IMR-90 (cell line): ENCODE measurements around the gene AK6. TPM values are rescaled to one million over a fixed set of nuclear protein-coding genes. Genes with fewer than 3 reads are reported as not detected.

ENCODE experiments used
- ATAC-seq: fragments of 200-7000 bp; cut with Tn5 transposase; 2 replicates; pipeline ENCODE4 v1.9.1; 2020; ENCODE audit warnings: low read depth, mild to moderate bottlenecking, moderate library complexity
- Bru-seq: library from RNA; stranded (reverse); fragments of 400-500 nt; gene quantifications from one replicate; lab custom pipeline; 2021; lab: Mats Ljungman, UMichigan
- BruChase-seq, 2 experiments: library from RNA; stranded (reverse); fragments of 400-500 nt; gene quantifications; one replicate each; lab custom pipeline; 2021; lab: Mats Ljungman, UMichigan
- BruUV-seq: library from RNA; stranded (reverse); fragments of 400-500 nt; replicated peaks from 2 replicates; lab custom pipeline; 2021; lab: Mats Ljungman, UMichigan
- CTCF ChIA-PET: fragments of 300-600 bp; formaldehyde crosslinking; extraction: SDS; loops from one replicate; lab custom pipeline; 2021; ENCODE audit warnings: antibody characterized with exemption; lab: Yijun Ruan, JAX
- POLR2A ChIA-PET: fragments of 300-600 bp; sonication (Branson Sonifier 250); formaldehyde crosslinking; loops from one replicate; lab custom pipeline; 2022; ENCODE audit warnings: antibody characterized with exemption; ENCODE audit not compliant: unreplicated experiment; lab: Charles Lee
- DNase-seq: peaks from one replicate; pipeline ENCODE4 v3.0.0; 2013
- H2AFZ ChIP-seq: replicated peaks from 2 replicates; pipeline ENCODE3; 2013; ENCODE audit warnings: low read length, mild to moderate bottlenecking; ENCODE audit not compliant: poor library complexity
- H2AK5ac ChIP-seq: 2 replicates; pipeline ENCODE4 v1.6.1; 2013; ENCODE audit warnings: low read depth, low read length, inconsistent platforms
- H2AK9ac ChIP-seq: replicated peaks from 2 replicates; pipeline ENCODE3; 2013; ENCODE audit warnings: mild to moderate bottlenecking, low read depth, low read length, moderate library complexity; ENCODE audit not compliant: poor library complexity
- H2BK120ac ChIP-seq: 2 replicates; pipeline ENCODE4 v1.6.1; 2013; ENCODE audit warnings: low read depth, low read length, inconsistent platforms
- H2BK15ac ChIP-seq: 3 replicates; pipeline ENCODE4 v1.6.1; 2013; ENCODE audit warnings: low read depth, low read length, inconsistent platforms
- H2BK20ac ChIP-seq: 2 replicates; pipeline ENCODE4 v1.6.1; 2013; ENCODE audit warnings: low read depth, mild to moderate bottlenecking, inconsistent platforms, low read length, moderate library complexity
- H2BK5ac ChIP-seq: 2 replicates; pipeline ENCODE4 v1.6.1; 2013; ENCODE audit warnings: mild to moderate bottlenecking, low read depth, low read length, inconsistent platforms; ENCODE audit not compliant: poor library complexity, severe bottlenecking
- H3K14ac ChIP-seq: replicated peaks from 2 replicates; pipeline ENCODE4 v1.6.1; 2013; ENCODE audit warnings: low read depth, low read length, inconsistent platforms
- H3K18ac ChIP-seq: 2 replicates; pipeline ENCODE4 v1.6.1; 2013; ENCODE audit warnings: low read depth, low read length, control low read depth
- H3K23ac ChIP-seq: 2 replicates; pipeline ENCODE4 v1.6.1; 2013; ENCODE audit warnings: low read depth, low read length, inconsistent platforms
- H3K27ac ChIP-seq: 2 replicates; pipeline ENCODE4 v1.5.1; 2013; ENCODE audit warnings: mild to moderate bottlenecking, control low read depth, low read length; ENCODE audit not compliant: insufficient read depth
- H3K27me3 ChIP-seq: 2 replicates; pipeline ENCODE4 v1.6.1; 2013; ENCODE audit warnings: low read length; ENCODE audit not compliant: control insufficient read depth, insufficient read depth
- H3K36me3 ChIP-seq: 2 replicates; pipeline ENCODE4 v1.6.1; 2013; ENCODE audit warnings: low read length, mixed read lengths; ENCODE audit not compliant: control insufficient read depth, insufficient read depth
- H3K4ac ChIP-seq: 2 replicates; pipeline ENCODE4 v1.6.1; 2013; ENCODE audit warnings: low read depth, low read length, inconsistent platforms
- H3K4me1 ChIP-seq: 2 replicates; pipeline ENCODE4 v1.6.1; 2013; ENCODE audit warnings: low read length, mixed read lengths; ENCODE audit not compliant: control insufficient read depth, insufficient read depth
- H3K4me2 ChIP-seq: 2 replicates; pipeline ENCODE4 v1.6.1; 2013; ENCODE audit warnings: low read depth, mild to moderate bottlenecking, control low read depth, low read length, moderate library complexity
- H3K4me3 ChIP-seq: 2 replicates; pipeline ENCODE4 v1.5.1; 2013; ENCODE audit warnings: low read depth, mild to moderate bottlenecking, control low read depth, low read length, moderate library complexity; ENCODE audit not compliant: insufficient read depth
- H3K56ac ChIP-seq: 2 replicates; pipeline ENCODE4 v1.6.1; 2013; ENCODE audit warnings: low read length, inconsistent platforms; ENCODE audit not compliant: insufficient read depth; ENCODE audit errors: extremely low read depth
- H3K79me1 ChIP-seq, 2 experiments: 2 replicates each; pipeline ENCODE4 v1.6.1; 2013; ENCODE audit warnings: low read length in 2 of 2, inconsistent platforms in 1 of 2, low read depth in 1 of 2
- H3K9ac ChIP-seq: 2 replicates; pipeline ENCODE4 v1.6.1; 2013; ENCODE audit warnings: low read depth, low read length, control low read depth
- H3K9me1 ChIP-seq: 2 replicates; pipeline ENCODE4 v1.6.1; 2013; ENCODE audit warnings: low read length, inconsistent platforms; ENCODE audit not compliant: insufficient read depth
- H3K9me3 ChIP-seq: 2 replicates; pipeline ENCODE4 v1.6.1; 2013; ENCODE audit warnings: low read length; ENCODE audit not compliant: control insufficient read depth, insufficient read depth
- H4K20me1 ChIP-seq: 2 replicates; pipeline ENCODE4 v1.6.1; 2013; ENCODE audit warnings: low read length, inconsistent platforms; ENCODE audit not compliant: insufficient read depth
- H4K5ac ChIP-seq: 2 replicates; pipeline ENCODE4 v1.6.1; 2013; ENCODE audit warnings: mild to moderate bottlenecking, low read depth, low read length, control low read depth
- H4K8ac ChIP-seq, 2 experiments: 2 replicates each; pipeline ENCODE4 v1.6.1; 2013; ENCODE audit warnings: low read depth in 2 of 2, low read length in 2 of 2, control low read depth in 1 of 2, inconsistent platforms in 1 of 2
- H4K91ac ChIP-seq: 2 replicates; pipeline ENCODE4 v1.6.1; 2013; ENCODE audit warnings: low read depth, low read length, inconsistent platforms; ENCODE audit not compliant: insufficient read depth
- BHLHE40 ChIP-seq: fragments of 150-350 bp; IDR thresholded peaks from 2 replicates; pipeline ENCODE4 v1.6.1; 2016; ENCODE audit warnings: mild to moderate bottlenecking, low read depth, low read length
- CEBPB ChIP-seq: IDR thresholded peaks from 2 replicates; pipeline ENCODE4 v1.6.1; 2012; ENCODE audit warnings: low read depth, low read length, improper control_type of control experiment
- MAZ ChIP-seq: IDR thresholded peaks from 2 replicates; pipeline ENCODE4 v1.6.1; 2012; ENCODE audit warnings: low read depth, mild to moderate bottlenecking, low read length, improper control_type of control experiment, moderate library complexity, borderline replicate concordance
- MXI1 ChIP-seq: IDR thresholded peaks from 2 replicates; pipeline ENCODE4 v1.6.1; 2012; ENCODE audit warnings: low read depth, mild to moderate bottlenecking, low read length, moderate library complexity, borderline replicate concordance
- POLR2A ChIP-seq: IDR thresholded peaks from 2 replicates; pipeline ENCODE4 v1.6.1; 2012; ENCODE audit warnings: mild to moderate bottlenecking, low read depth, low read length
- RCOR1 ChIP-seq: IDR thresholded peaks from 2 replicates; pipeline ENCODE4 v1.6.1; 2012; ENCODE audit warnings: mild to moderate bottlenecking, low read length, improper control_type of control experiment; ENCODE audit not compliant: insufficient replicate concordance
- RFX5 ChIP-seq: IDR thresholded peaks from 2 replicates; pipeline ENCODE4 v1.8.0; 2012; ENCODE audit warnings: low read depth, mild to moderate bottlenecking, low read length, moderate library complexity
- WGBS, 2 experiments: methylation state at CpG; one replicate each; pipeline versions ENCODE4 v1.1.5 to v1.1.7; 2013; ENCODE audit warnings: missing lambda C conversion rate in 2 of 2; ENCODE audit not compliant: insufficient read length in 1 of 2; ENCODE audit errors: extremely low coverage in 2 of 2; 5-methylcytosine and 5-hydroxymethylcytosine counted together
- dilution Hi-C: fragments of 300-500 bp; cut with HindIII; formaldehyde crosslinking; loops from one replicate; pipeline ENCODE4 v1.14.3; 2018; ENCODE audit warnings: low sequenced_read_pairs; ENCODE audit not compliant: unreplicated experiment
- in situ Hi-C: fragments of 300-500 bp; cut with MboI; formaldehyde crosslinking; loops from 3 replicates; pipeline ENCODE4 v1.14.3; 2019; ENCODE audit warnings: low sequenced_read_pairs, inconsistent platforms, mixed read lengths
- intact Hi-C: fragments of 100-400 bp; cut with micrococcal nuclease; formaldehyde crosslinking; loops from 2 replicates; pipeline ENCODE4 v1.10.0; 2022
- long read RNA-seq: library from polyadenylated mRNA; unstranded; transcript quantifications from one replicate; pipeline ENCODE4 v2.0.0, GENCODE V29; 2021; ENCODE audit not compliant: unreplicated experiment
- polyA plus RNA-seq, 3 experiments: library from polyadenylated mRNA; depleted of rRNA; stranded (reverse); fragments of >200 nt; gene quantifications; 2 replicates each; pipeline ENCODE4 v1.2.3, GENCODE V29; 2012; ENCODE audit warnings: low replicate concordance in 1 of 3
- total RNA-seq: library from RNA; depleted of rRNA; stranded (reverse); fragments of >200 nt; gene quantifications from 2 replicates; pipeline ENCODE4 v1.2.3, GENCODE V29; 2012; rRNA removed
- TF ChIP-seq, protein P1 (sequence below): fragments of 150-350 bp; IDR thresholded peaks from 2 replicates; pipeline ENCODE4 v1.6.1; 2016; ENCODE audit warnings: low read depth, mild to moderate bottlenecking, low read length, moderate library complexity, borderline replicate concordance
- TF ChIP-seq, protein P2 (sequence below): fragments of 150-350 bp; IDR thresholded peaks from 2 replicates; pipeline ENCODE4 v1.6.1; 2017; ENCODE audit warnings: mild to moderate bottlenecking, antibody characterized with exemption, low read length, low read depth

AK6 gene
- total RNA-seq (14.7 and 38.6 TPM in 2 replicates), polyA plus RNA-seq (2012; rRNA removed) (23.1 and 34.4 TPM in 2 replicates), Bru-seq, nascent RNA (percentile 78 among the genes with signal in this experiment), BruChase-seq, experiment 1, labeled RNA remaining after a 6-hour chase (percentile 73 among the genes with signal in this experiment), BruChase-seq, experiment 2, labeled RNA remaining after a 2-hour chase (percentile 68 among the genes with signal in this experiment)
- 2.2 and 3.7 TPM in 2 replicates for polyA plus RNA-seq (2012; cell fraction: cytosol; rRNA removed)
- polyA plus RNA-seq (2012; cell fraction: nucleus; rRNA removed; ENCODE audit: low replicate concordance), result 0.40 and 7.0 TPM in 2 replicates
- long read RNA-seq, transcript AK6-202 (5 exons, 1,648 nt), result major isoform, 19 of 24 reads
- long read RNA-seq, partial matches to known transcripts, result 2 of 24 reads
- long read RNA-seq, other reads (novel, unspliced or antisense), result 1 of 24 reads

DNA sequence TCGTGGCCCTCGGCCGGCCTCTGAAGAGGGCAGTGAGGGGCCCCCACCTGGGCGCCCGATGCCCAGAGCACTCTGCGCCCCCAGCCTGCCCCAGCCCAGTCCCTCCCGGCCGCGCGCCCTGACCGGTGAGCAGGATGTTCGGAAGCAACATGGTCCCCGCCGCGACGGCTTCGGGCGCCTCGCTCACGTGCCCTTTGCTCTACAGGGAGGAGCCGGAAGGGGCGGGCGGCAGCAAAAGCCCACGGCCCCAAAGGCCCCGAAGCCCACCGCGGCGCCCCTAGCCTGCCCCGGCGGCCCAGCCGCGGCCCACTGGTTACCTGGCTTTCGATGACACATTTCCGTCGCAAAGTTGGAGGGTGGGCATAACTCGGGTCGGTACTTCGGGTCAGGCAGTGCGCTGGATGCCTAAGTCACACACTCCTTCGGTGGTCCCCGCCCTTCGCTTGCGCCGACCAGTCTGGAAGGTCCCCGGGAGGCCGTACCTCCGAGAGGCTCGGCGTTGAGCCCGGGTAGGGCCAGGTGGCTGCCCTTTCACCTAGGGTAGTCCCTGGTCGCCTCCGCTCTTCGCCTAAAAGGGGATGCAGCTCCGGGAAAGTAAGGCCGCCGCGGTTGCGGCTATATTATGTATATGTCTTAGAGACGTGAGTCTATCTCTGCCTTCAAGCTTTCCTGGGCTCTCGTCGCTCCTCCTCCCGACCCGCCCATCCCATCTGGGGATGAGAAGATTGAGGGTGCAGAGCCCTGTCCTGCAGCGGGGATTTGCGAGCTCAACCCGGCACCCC, at the start of gene AK6, which contains the start of the genes RAD17 and TAF9:
Gene AK6, minus strand, starts transcription at position 181 of the 782 bp plus-strand sequence. Its CDS starts 30 bp downstream, at position 151.
Gene RAD17, plus strand, starts transcription at position 479 of the 782 bp plus-strand sequence. CDS start 2,391 bp downstream, outside the sequence.
Gene TAF9, minus strand, starts transcription at position 181 of the 782 bp plus-strand sequence. CDS start 3,783 bp downstream, outside the sequence.
- Histone ChIP-seq H3K18ac (peak within 1 kb of the TSS; percentile 98), H3K23ac (peak within 1 kb of the TSS; percentile 99), H2BK15ac (peak within 1 kb of the TSS; percentile 91; the same call in 1 of the 3 replicates), H2BK5ac (peak within 1 kb of the TSS; percentile 100), H2AK9ac (peak within 1 kb of the TSS; percentile 99), H4K20me1 (peaks cover 24% of the 10 kb centered on the region; the same call in 1 of the 2 replicates), H3K27me3 (no peaks in the 10 kb centered on the region), H3K4me1 (no peaks in the 10 kb centered on the region; the same call in 1 of the 2 replicates), H3K9me1 (no peaks in the 10 kb centered on the region; the same call in 1 of the 2 replicates), H3K36me3 (peaks cover 11% of the 10 kb centered on the region), H3K4me2 (peak within 1 kb of the TSS; percentile 96), H2AK5ac (peak within 1 kb of the TSS; percentile 64), H3K27ac (peak within 1 kb of the TSS; percentile 99), H3K4me3 (peak within 1 kb of the TSS; percentile 64), H4K5ac (peak within 1 kb of the TSS; percentile 98), H2AFZ (peak within 1 kb of the TSS; percentile 98), H3K56ac (peak within 1 kb of the TSS; percentile 99), H3K14ac (peak within 1 kb of the TSS; percentile 99), H4K8ac (peak within 1 kb of the TSS; percentile 93 to 99), H3K9ac (peak within 1 kb of the TSS; percentile 97), H3K9me3 (no peaks in the 10 kb centered on the region), H2BK120ac (peak within 1 kb of the TSS; percentile 96), H3K4ac (peak within 1 kb of the TSS; percentile 96), H4K91ac (peak within 1 kb of the TSS; percentile 99), H2BK20ac (peak within 1 kb of the TSS; percentile 77; the same call in 1 of the 2 replicates), H3K79me1 (peaks cover 14 to 37% of the 10 kb centered on the region in 2 experiments; a peak in 3 of 4 replicates)
- dilution Hi-C loops, result no loop called here
- WGBS, 2 experiments, result 0% methylated on average over 36 of the region's 66 CpGs; no CpG with 5 or more reads in 1 of the 2 experiments
- intact Hi-C loops, result loop anchor here (2.0 to 10.0 kb wide), 6 partner anchors 38 to 327 kb away; no protein-coding TSS in a partner anchor
- TF ChIP-seq, protein P1, sequence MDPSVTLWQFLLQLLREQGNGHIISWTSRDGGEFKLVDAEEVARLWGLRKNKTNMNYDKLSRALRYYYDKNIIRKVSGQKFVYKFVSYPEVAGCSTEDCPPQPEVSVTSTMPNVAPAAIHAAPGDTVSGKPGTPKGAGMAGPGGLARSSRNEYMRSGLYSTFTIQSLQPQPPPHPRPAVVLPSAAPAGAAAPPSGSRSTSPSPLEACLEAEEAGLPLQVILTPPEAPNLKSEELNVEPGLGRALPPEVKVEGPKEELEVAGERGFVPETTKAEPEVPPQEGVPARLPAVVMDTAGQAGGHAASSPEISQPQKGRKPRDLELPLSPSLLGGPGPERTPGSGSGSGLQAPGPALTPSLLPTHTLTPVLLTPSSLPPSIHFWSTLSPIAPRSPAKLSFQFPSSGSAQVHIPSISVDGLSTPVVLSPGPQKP, result 0 out of 2 replicates have a peak, but pooled peaks have one; percentile 13
- TF ChIP-seq, protein P2, sequence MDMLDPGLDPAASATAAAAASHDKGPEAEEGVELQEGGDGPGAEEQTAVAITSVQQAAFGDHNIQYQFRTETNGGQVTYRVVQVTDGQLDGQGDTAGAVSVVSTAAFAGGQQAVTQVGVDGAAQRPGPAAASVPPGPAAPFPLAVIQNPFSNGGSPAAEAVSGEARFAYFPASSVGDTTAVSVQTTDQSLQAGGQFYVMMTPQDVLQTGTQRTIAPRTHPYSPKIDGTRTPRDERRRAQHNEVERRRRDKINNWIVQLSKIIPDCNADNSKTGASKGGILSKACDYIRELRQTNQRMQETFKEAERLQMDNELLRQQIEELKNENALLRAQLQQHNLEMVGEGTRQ, result peak; percentile 89
- TF ChIP-seq CEBPB, result no peak
- TF ChIP-seq BHLHE40, result peak; percentile 97
- no peak for TF ChIP-seq RFX5
- TF ChIP-seq MAZ, result peak; percentile 96
- TF ChIP-seq MXI1, result peak; percentile 87
- no peak for TF ChIP-seq RCOR1
- TF ChIP-seq POLR2A, result peak; percentile 93
- DNase-seq (peak; percentile 88), ATAC-seq (peak; percentile 98)
- in situ Hi-C loops, result no loop called here
- BruUV-seq, result no TSS peak
- ChIA-PET CTCF (no interaction called here), POLR2A (interaction anchor here (0.9 kb wide), 1 partner anchor 276 kb away, joined by 3 read pairs; the partner anchor contains the start of gene SLC30A5)
